Stimulated activated CD4-positive, alpha-beta T cell treated with anti-CD3 and anti-CD28 coated beads, TNF-alpha, amount 100 ng/mL, for 48 hours (primary cell): ENCODE results near the gene BCAR1.
A peak's percentile ranks its signal among the peaks of the same experiment; 100 is the strongest.

ENCODE experiments used
- DNase-seq, 3 donors: peaks; one replicate each; pipeline ENCODE4 v3.0.0-alpha.2; 2020; ENCODE audit warnings: low read depth in 3 of 3

Gene BCAR1

GRCh38 chr16:75238853-75239541, 12.4 kb downstream of the BCAR1 start:
- DNase-seq: no peak

DNA sequence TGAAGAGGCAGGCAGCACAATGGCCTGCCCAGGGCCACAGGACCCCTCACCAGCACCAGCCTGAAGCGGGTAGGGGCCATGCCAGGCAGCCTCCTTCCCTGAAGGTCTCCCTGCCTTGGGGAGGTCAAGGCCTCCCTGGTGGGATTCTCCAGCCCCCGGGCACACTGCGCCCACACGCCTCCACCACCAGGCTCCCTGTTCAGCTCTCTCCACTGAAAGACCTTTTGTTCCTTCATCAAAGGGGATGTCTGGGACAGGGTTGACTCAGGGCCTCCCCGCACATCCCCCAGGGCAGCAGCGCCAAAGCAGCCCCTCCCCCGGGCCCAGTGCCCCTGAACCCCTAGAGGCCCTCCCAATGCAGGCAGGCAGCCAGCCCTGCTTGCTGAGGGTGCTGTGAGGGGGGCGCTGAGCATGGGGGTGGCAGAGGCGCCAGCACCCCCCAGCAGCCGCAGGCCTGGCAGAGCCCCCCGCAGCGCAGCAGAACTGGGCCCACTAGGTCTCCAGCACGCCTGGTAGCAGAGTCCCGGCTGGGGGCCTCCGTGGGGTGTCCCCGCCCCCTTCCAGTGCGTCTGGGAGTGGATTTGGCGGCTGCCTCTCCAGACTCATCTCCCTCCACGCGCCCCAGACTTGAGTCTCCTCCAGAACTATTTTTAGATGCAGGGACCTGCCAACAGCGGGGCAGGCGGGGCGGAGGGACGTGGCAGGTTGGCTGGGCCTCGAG, 13.1 kb downstream of the BCAR1 start:
- DNase-seq: no peak

- DNase-seq: no peak
Measured at GRCh38 chr16:75237398-75238131, 13.9 kb downstream of the BCAR1 start.

DNA sequence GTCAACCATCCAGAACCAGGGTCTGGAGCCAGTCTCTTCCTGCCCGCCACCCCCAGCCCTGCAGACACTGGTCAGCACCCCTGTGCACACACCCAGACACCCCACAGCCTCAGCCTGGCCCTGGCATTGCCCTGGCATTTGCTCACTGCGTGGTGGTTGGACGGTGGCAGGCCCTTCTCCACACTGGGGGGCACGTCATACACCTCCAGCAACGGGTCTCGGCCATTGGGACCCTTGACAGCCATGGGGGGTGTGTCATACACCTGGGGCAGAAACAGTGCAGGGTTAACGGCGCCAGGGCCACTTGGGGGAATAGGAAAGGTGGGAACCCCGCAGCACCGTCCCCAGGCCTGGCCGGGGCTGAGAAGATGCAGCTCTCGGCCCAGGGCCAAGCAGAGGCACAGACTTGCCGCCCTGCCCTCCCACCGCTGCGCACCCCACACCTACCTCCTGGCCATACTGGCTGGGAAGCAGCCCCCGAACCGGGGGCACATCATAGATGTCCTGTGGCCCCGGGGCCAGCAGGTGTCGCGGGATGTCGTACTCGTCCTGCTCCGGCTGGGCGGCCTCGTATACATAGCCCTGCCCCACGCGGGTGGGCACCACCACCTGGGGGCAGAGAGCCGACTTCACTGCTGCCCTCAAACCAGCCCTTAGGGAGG, 14.6 kb downstream of the BCAR1 start:
- no peak for DNase-seq

- DNase-seq: peak in 1 of 3 donors; percentile 19
Measured at GRCh38 chr16:75236232-75236631, 15.2 kb downstream of the BCAR1 start.

GRCh38 chr16:75235721-75236193, 15.7 kb downstream of the BCAR1 start:
- DNase-seq: no peak

GRCh38 chr16:75234856-75235696, 16.3 kb downstream of the BCAR1 start:
- DNase-seq: no peak

DNA sequence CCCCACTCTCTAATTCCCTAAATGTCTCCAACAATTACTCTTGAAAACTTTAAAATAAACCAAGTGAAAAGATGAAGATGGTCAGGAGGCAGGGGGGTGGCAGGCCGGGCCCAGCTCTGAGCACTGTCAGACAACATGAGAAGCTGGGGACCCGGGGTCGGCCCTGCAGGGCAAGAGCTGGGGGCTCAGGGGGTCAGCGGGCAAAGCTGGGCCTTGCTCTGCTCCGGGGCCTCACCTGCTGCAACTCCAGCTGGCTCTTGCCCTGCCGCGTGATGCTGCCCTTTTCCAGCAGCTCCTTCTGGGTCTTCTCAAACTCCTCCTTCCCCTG, 17.8 kb downstream of the BCAR1 start:
- DNase-seq: no peak

DNA sequence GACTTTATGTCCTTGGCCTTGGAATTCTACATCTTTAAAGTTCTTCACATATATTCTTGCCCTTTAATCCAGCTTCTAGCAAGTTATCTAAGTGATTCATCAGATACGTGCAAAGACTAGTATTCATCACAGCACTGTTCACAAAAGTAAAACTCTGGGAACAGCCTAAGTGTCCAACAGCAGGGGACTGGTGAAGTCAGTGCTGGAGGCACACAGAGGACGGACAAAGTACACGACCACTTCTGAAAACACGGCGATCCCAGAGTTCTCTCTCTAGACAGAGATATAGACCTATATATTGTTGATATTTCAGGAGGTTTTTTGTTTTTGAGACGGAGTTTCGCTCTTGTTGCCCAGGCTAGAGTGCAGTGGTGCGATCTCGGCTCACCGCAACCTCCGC, 19.9 kb downstream of the BCAR1 start:
- no peak for DNase-seq

- no peak for DNase-seq
Measured at GRCh38 chr16:75230471-75231110, 20.8 kb downstream of the BCAR1 start.

DNA sequence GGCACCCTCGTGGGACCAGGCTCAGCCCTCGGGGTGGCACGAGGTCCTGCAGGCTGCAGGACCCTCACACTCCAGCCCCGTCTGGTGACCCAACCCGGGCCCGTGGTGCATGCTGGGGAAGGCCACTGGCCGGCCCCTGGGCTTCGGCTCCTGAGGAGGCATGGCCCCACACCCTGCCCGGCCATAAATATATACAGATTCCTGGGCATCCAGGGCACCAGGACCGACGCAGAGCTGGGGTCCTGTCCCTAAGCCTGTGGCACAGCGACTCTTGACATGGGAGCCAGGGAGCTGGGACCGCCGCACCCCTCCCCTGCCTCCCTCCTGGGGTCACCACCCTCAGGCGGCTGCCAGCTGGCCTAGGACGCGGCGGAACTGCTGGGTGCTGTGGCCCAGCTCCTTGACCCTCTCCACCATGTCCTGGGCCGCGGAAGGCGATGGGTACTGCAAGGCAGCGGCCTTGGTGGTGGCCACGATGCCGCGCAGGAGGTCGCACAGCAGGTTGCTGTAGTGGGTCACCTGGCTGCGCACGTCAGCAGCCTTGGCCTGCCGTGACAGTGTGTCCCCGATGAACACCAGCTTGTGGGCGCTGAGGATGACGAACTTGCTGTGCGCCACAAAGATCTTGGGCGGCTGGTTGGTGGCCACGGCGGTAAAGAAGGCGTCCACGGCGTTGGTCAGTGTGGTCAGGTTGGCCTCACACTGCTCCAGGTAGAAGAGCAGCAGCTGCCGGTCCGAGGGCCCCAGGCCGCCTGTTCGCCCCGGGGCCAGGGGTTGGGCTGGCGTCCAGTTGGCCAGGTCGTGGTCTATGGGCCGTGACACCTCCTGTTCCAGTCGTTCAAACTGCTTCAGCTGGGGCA, 22.0 kb downstream of the BCAR1 start:
- no peak for DNase-seq

GRCh38 chr16:75228143-75228976, 23.1 kb downstream of the BCAR1 start:
- DNase-seq: no peak

DNA sequence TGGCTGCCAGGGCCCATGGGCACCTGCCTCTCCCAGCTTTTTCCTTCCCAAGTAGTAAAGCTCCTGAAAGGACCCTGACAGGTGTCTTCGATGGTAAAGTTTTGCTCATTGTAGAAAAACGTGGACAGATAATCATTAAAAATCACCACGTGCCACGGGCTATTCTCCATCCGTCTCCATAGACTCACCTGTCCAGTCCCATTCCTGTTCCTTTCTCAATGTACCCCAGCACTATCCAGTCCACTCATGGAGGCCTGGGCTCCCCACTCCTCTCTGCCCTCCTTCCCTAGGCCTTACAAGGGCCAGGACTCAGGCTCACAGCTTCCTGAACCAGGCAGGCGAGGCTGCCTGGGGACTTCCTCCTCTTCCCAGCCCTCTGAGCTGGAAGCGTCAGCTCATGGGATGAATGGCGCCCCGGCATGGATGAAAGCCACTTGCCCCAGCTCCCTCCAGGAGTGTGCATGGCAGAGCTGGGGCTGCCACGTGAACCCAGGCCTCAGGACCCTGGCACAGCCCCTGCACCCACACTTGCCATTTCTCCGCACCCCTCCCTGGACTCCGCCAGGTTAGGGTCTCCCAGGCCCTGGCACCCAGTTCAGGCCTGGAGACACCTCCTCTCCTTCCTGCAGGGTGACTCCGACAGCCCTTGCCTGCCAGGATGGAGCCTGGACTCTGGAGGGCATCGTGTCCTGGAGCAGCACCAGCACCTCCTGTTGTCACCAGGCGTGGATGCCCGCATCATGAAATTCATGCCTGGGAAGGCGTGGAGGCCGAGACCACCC, 23.9 kb downstream of the BCAR1 start:
- DNase-seq: no peak

DNA sequence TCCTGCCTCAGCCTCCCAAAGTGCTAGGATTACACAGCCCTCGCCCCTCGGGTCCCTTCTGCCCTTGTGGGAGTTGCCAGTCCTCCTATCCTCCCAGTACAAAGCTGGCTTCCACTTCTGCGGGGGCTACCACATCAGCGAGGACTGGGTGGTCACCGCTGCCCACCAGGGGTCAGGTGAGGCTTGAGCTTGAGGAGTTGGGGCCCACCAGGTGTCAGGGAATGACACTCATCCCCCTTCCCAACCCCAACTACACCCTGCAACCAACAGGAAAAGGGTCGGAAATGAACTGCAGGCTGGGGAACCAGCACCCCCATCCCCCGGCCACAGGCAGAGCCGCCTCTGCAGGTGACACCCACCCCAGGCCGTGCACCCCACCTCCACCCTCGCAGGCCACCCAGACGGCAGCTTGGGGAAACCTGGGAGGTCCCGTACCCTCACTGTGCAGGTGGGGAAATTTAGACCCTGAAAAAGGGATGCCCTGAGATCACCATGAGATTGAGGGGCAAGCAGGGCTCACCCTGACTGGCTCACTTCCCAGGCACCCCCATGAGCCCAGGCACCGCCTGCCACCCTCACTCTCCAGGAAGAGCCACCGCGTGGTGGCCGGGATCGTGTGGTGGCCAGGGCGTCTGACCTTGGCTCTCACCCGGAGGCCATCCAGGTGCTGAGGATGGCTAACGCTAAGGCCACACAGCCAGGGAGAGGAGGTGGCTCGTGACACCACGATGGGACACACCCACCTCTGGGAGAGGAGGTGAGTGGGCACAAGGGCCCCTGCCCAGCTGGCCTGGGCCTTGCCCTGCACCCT, 24.7 kb downstream of the BCAR1 start:
- no peak for DNase-seq

- DNase-seq: no peak
Measured at GRCh38 chr16:75225678-75226515, 25.5 kb downstream of the BCAR1 start.

DNA sequence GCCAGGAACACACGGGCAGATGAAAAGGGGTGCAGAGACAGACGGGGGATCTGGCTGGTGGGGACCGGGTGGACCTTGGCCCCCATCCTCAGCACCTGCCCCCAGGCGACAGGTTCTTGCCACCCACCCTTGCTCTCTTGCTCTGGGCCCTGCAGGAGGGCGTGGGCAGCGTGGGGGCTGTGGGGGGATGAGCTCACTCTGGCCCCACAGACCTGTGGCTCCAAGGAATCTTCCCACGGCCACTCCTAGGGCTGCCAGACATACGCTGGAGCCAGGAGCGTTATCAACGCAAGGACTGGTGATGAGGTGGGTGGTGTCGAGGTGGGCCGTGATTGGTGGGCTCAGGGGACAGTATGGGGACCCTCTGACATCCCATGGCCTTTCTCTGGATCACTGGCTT, 26.3 kb downstream of the BCAR1 start:
- no peak for DNase-seq
